ENCODE data around the gene STXBP1.

DNA sequence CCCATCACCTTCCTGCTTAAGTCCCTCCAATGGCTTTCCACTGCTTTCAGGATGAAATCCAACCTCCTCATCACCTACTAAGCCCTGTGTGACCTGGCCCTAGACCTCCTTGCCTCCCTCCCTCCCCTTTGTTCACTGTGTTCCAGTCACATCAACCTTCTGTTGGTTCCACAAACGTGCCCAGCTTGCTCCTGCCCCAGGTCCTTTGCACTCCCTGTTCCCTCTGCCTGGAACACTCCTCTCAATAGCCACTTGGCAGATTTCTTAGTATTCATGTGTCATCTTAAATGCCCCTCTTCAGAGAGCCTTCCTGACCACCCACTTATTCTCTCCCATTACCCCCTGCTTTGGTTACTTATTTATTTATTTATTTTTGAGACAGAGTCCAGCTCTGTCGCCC is 24.1 kb upstream of the STXBP1 start:
- TF ChIP-seq, protein P1, sequence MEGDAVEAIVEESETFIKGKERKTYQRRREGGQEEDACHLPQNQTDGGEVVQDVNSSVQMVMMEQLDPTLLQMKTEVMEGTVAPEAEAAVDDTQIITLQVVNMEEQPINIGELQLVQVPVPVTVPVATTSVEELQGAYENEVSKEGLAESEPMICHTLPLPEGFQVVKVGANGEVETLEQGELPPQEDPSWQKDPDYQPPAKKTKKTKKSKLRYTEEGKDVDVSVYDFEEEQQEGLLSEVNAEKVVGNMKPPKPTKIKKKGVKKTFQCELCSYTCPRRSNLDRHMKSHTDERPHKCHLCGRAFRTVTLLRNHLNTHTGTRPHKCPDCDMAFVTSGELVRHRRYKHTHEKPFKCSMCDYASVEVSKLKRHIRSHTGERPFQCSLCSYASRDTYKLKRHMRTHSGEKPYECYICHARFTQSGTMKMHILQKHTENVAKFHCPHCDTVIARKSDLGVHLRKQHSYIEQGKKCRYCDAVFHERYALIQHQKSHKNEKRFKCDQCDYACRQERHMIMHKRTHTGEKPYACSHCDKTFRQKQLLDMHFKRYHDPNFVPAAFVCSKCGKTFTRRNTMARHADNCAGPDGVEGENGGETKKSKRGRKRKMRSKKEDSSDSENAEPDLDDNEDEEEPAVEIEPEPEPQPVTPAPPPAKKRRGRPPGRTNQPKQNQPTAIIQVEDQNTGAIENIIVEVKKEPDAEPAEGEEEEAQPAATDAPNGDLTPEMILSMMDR (IDR thresholded peaks at IDR 0.05) = no peak
- TF ChIP-seq POLR2A (IDR thresholded peaks at IDR 0.05) (no peak), EP300 (IDR thresholded peaks at IDR 0.05) (no peak), POLR2AphosphoS5 (IDR thresholded peaks at IDR 0.05) (no peak)
